ENCODE measurements around the gene KCP.

Gene KCP

DNA sequence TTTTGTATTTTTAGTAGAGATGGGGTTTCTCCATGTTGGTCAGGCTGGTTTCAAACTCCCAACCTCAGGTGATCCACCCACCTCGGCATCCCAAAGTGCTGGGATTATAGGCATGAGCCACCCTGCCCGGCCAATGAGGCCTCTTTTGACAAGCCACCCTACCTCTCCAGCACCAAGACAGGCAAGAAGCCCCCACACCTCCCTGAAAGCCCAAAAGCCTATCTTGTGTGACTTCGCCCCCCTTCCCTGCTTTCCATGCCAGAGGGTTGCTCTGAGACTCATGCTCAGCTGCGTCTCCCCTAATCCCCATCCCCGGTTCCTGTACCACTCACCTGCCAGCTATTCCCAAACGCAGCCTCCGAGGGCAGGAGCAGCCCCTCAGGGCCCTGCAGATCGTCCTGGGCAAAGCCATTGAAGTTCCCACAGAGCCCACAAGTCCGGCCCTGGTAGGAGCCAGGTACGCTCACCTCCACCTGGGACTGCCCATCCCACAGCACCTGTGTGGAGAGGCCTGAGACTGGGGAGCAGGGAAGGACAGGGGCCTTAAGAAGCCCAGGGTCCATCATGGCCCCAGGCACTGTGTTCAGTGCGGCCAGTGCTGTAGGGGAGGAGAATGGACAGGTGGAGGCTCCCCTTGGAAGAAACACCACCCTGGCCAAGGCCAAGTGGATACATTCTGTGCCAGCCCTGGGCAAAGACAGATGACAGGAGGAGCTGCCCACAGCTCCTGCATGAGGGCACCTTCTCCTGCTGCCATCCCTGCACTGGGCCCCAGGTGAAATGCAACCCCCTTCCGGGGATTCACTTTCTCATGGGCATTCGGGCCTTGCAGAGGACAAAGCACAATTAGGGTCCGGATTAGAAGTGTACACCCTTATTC lies 32.0 kb downstream of the KCP start:
- H3K9ac ChIP-seq (ENCODE audit: low read depth in 1 of 2, low read length in 2 of 2), result no peak overlapping the region
- no peaks in the 10 kb centered on the region for H3K9me3 ChIP-seq (ENCODE audit: control insufficient read depth in 1 of 2, low read length in 2 of 2)
- H3K27me3 ChIP-seq (ENCODE audit: control insufficient read depth in 1 of 2, insufficient read depth in 2 of 2, low read length in 2 of 2), result no peaks in the 10 kb centered on the region
- H3K4me3 ChIP-seq (ENCODE audit: low read depth in 1 of 2, low read length in 2 of 2), result no peak overlapping the region
- peaks cover 22 to 27% of the 10 kb centered on the region in 2 donors for H3K4me1 ChIP-seq (ENCODE audit: control insufficient read depth in 1 of 2, insufficient read depth in 2 of 2, low read length in 2 of 2)
- H3K27ac ChIP-seq (ENCODE audit: low read depth, low read length), result no peak overlapping the region
- no peaks in the 10 kb centered on the region for H3K36me3 ChIP-seq (ENCODE audit: control insufficient read depth in 1 of 2, insufficient read depth in 2 of 2, low read length in 2 of 2)

GRCh38 chr7:128877756-128878120 lies 32.8 kb downstream of the KCP start:
- no peak overlapping the region for H3K9ac ChIP-seq (ENCODE audit: low read depth in 1 of 2, low read length in 2 of 2)
- H3K9me3 ChIP-seq (ENCODE audit: control insufficient read depth in 1 of 2, low read length in 2 of 2), result no peaks in the 10 kb centered on the region
- H3K27ac ChIP-seq (ENCODE audit: low read depth, low read length), result no peak overlapping the region
- no peaks in the 10 kb centered on the region for H3K36me3 ChIP-seq (ENCODE audit: control insufficient read depth in 1 of 2, insufficient read depth in 2 of 2, low read length in 2 of 2)
- peaks cover 27 to 29% of the 10 kb centered on the region in 2 donors for H3K4me1 ChIP-seq (ENCODE audit: control insufficient read depth in 1 of 2, insufficient read depth in 2 of 2, low read length in 2 of 2)
- H3K4me3 ChIP-seq (ENCODE audit: low read depth in 1 of 2, low read length in 2 of 2), result no peak overlapping the region
- H3K27me3 ChIP-seq (ENCODE audit: control insufficient read depth in 1 of 2, insufficient read depth in 2 of 2, low read length in 2 of 2), result no peaks in the 10 kb centered on the region

DNA sequence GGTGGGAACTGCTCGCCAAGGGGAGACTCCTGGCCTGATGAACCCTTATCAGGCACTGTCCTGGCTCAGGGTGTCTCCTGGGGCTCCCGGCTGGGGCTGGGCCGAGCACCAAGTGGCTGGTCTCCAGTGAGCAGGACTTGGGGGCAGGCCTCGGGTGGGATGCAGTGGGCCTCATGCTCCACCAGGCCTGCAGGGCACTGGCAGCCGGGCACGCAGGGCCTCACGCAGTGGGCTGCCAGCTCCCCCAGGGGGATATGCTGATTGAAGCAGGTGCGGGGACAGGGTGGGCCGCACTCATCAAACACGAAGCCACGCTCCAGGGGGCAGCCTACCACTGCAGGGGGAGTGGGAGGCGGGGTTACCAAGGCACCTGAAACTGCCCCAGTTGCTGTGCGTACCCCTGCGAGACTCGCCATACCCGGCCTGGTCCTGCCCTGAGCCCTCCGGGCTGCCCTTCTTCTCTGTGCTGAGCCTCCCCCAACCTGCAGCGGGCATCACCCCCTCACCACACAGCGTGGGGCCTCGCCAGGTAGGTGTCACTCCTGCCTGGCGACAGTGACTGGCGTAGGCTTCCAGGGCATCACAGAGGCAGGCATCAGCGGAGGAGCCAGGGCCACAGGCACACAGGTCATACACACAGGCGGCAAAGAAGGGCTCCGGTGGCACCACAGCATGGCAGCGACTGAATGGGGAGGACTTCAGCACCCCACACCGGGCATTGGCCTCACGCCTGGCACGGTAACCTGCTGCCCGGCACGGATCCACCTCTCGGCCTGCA lies 33.3 kb downstream of the KCP start:
- Histone ChIP-seq H3K9me3 (ENCODE audit: control insufficient read depth in 1 of 2, low read length in 2 of 2) (no peaks in the 10 kb centered on the region), H3K9ac (ENCODE audit: low read depth in 1 of 2, low read length in 2 of 2) (no peak overlapping the region), H3K4me1 (ENCODE audit: control insufficient read depth in 1 of 2, insufficient read depth in 2 of 2, low read length in 2 of 2) (peaks cover 27 to 31% of the 10 kb centered on the region in 2 donors), H3K27me3 (ENCODE audit: control insufficient read depth in 1 of 2, insufficient read depth in 2 of 2, low read length in 2 of 2) (no peaks in the 10 kb centered on the region), H3K27ac (ENCODE audit: low read depth, low read length) (no peak overlapping the region), H3K4me3 (ENCODE audit: low read depth in 1 of 2, low read length in 2 of 2) (no peak overlapping the region), H3K36me3 (ENCODE audit: control insufficient read depth in 1 of 2, insufficient read depth in 2 of 2, low read length in 2 of 2) (no peaks in the 10 kb centered on the region)

DNA sequence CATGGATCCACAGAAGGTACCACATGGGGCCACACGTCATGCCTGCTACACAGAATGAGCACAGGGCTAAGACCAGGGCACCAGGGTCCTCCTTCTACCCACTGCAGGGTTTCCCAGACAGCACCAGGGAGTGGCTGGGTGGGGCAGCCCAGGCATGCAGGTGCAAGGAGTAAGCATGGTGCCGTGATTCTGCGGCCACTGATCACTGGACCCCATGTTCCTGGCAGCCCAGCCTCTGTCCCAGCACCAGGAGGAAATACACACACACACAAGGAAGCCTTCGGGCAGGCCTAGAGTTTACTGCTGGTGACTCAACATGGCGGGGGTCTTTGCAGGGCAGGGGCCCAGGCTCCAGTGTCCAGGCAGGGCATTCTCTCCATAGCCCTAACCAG lies 33.9 kb downstream of the KCP start:
- Histone ChIP-seq H3K27me3 (ENCODE audit: control insufficient read depth in 1 of 2, insufficient read depth in 2 of 2, low read length in 2 of 2) (no peaks in the 10 kb centered on the region), H3K27ac (ENCODE audit: low read depth, low read length) (no peak overlapping the region), H3K9me3 (ENCODE audit: control insufficient read depth in 1 of 2, low read length in 2 of 2) (no peaks in the 10 kb centered on the region), H3K4me1 (ENCODE audit: control insufficient read depth in 1 of 2, insufficient read depth in 2 of 2, low read length in 2 of 2) (peaks cover 27 to 31% of the 10 kb centered on the region in 2 donors), H3K36me3 (ENCODE audit: control insufficient read depth in 1 of 2, insufficient read depth in 2 of 2, low read length in 2 of 2) (no peaks in the 10 kb centered on the region), H3K4me3 (ENCODE audit: low read depth in 1 of 2, low read length in 2 of 2) (no peak overlapping the region), H3K9ac (ENCODE audit: low read depth in 1 of 2, low read length in 2 of 2) (no peak overlapping the region)

DNA sequence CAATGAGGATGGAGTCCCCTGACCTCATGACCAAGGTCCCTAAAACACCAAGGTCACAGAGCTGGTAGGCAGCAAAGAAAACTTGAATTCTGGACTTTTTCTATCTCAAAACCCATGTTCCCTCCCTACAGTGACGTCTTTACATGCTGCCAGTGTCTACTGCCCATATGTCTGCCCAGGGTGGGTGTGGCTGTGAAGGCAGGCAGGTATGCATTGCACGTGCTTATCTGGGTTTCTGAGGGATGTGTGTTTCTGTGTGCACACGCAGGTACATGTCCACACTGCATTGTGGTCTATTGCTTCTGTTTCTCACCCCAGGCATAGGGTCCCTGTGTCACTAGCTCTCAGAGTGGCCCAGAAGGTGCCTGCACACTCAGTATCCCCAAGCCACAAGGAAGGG lies 34.4 kb downstream of the KCP start:
- Histone ChIP-seq H3K36me3 (ENCODE audit: control insufficient read depth in 1 of 2, insufficient read depth in 2 of 2, low read length in 2 of 2) (no peaks in the 10 kb centered on the region), H3K4me3 (ENCODE audit: low read depth in 1 of 2, low read length in 2 of 2) (no peak overlapping the region), H3K9me3 (ENCODE audit: control insufficient read depth in 1 of 2, low read length in 2 of 2) (no peaks in the 10 kb centered on the region), H3K4me1 (ENCODE audit: control insufficient read depth in 1 of 2, insufficient read depth in 2 of 2, low read length in 2 of 2) (peaks cover 27 to 31% of the 10 kb centered on the region in 2 donors), H3K9ac (ENCODE audit: low read depth in 1 of 2, low read length in 2 of 2) (no peak overlapping the region), H3K27ac (ENCODE audit: low read depth, low read length) (no peak overlapping the region), H3K27me3 (ENCODE audit: control insufficient read depth in 1 of 2, insufficient read depth in 2 of 2, low read length in 2 of 2) (no peaks in the 10 kb centered on the region)

- no peaks in the 10 kb centered on the region for H3K9me3 ChIP-seq (ENCODE audit: control insufficient read depth in 1 of 2, low read length in 2 of 2)
- H3K36me3 ChIP-seq (ENCODE audit: control insufficient read depth in 1 of 2, insufficient read depth in 2 of 2, low read length in 2 of 2), result no peaks in the 10 kb centered on the region
- H3K27me3 ChIP-seq (ENCODE audit: control insufficient read depth in 1 of 2, insufficient read depth in 2 of 2, low read length in 2 of 2), result no peaks in the 10 kb centered on the region
- no peak overlapping the region for H3K9ac ChIP-seq (ENCODE audit: low read depth in 1 of 2, low read length in 2 of 2)
- H3K27ac ChIP-seq (ENCODE audit: low read depth, low read length), result no peak overlapping the region
- peaks cover 27 to 31% of the 10 kb centered on the region in 2 donors for H3K4me1 ChIP-seq (ENCODE audit: control insufficient read depth in 1 of 2, insufficient read depth in 2 of 2, low read length in 2 of 2)
- H3K4me3 ChIP-seq (ENCODE audit: low read depth in 1 of 2, low read length in 2 of 2), result no peak overlapping the region
Observed at GRCh38 chr7:128875523-128875948, 35.0 kb downstream of the KCP start.

GRCh38 chr7:128874140-128875031 lies 36.1 kb downstream of the KCP start:
- Histone ChIP-seq H3K27me3 (ENCODE audit: control insufficient read depth in 1 of 2, insufficient read depth in 2 of 2, low read length in 2 of 2) (no peaks in the 10 kb centered on the region), H3K27ac (ENCODE audit: low read depth, low read length) (no peak overlapping the region), H3K36me3 (ENCODE audit: control insufficient read depth in 1 of 2, insufficient read depth in 2 of 2, low read length in 2 of 2) (no peaks in the 10 kb centered on the region), H3K4me3 (ENCODE audit: low read depth in 1 of 2, low read length in 2 of 2) (peak overlapping the region; percentile 35 to 55), H3K9ac (ENCODE audit: low read depth in 1 of 2, low read length in 2 of 2) (peak overlapping the region in 1 of 2 donors; percentile 60), H3K4me1 (ENCODE audit: control insufficient read depth in 1 of 2, insufficient read depth in 2 of 2, low read length in 2 of 2) (peaks cover 31 to 33% of the 10 kb centered on the region in 2 donors), H3K9me3 (ENCODE audit: control insufficient read depth in 1 of 2, low read length in 2 of 2) (no peaks in the 10 kb centered on the region)

DNA sequence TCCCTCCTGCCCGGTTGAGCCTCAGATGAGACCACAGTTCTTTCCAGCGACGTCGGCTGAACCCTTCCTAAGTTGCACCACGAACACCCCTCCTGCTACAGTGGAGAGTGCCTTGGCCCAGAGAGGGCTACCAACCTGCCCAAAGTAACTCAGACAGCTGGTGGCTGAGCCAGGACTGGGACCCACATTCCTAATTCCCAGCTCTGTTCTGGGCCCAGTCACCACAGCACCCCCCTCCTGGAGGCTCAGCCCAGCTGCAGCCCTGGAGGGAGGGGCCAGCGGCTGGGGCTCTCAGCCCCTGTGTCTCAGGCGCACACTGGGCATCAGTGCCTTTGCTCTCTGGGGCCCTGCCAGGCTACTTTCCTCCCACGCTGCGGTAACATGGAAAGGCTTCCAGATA lies 37.3 kb downstream of the KCP start:
- Histone ChIP-seq H3K27ac (ENCODE audit: low read depth, low read length) (no peak overlapping the region), H3K27me3 (ENCODE audit: control insufficient read depth in 1 of 2, insufficient read depth in 2 of 2, low read length in 2 of 2) (no peaks in the 10 kb centered on the region), H3K9me3 (ENCODE audit: control insufficient read depth in 1 of 2, low read length in 2 of 2) (no peaks in the 10 kb centered on the region), H3K9ac (ENCODE audit: low read depth in 1 of 2, low read length in 2 of 2) (no peak overlapping the region), H3K36me3 (ENCODE audit: control insufficient read depth in 1 of 2, insufficient read depth in 2 of 2, low read length in 2 of 2) (no peaks in the 10 kb centered on the region), H3K4me3 (ENCODE audit: low read depth in 1 of 2, low read length in 2 of 2) (peak overlapping the region in 1 of 2 donors; percentile 16), H3K4me1 (ENCODE audit: control insufficient read depth in 1 of 2, insufficient read depth in 2 of 2, low read length in 2 of 2) (peaks cover 40 to 41% of the 10 kb centered on the region in 2 donors)

DNA sequence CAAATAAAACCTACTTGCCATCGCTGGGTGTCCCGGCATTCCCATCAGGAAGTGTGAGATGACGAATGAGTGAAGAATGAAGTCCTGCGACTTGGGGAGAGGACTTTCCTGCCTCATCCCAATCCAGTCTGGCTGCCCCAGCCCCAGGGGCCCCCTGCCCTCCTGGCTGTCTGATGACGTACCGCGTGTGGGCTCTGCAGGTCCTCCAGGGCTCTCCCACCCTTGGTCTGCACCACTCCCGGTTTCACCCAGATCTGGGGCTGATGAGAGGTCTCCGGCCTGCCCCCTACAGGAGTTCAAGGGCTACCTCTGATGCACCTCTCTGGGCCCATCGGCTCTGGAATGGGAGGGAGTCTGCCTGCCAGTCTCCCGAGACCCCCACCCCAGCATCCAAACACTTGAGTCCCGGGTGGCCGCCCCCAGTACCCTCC lies 38.1 kb downstream of the KCP start:
- Histone ChIP-seq H3K36me3 (ENCODE audit: control insufficient read depth in 1 of 2, insufficient read depth in 2 of 2, low read length in 2 of 2) (no peaks in the 10 kb centered on the region), H3K9ac (ENCODE audit: low read depth in 1 of 2, low read length in 2 of 2) (no peak overlapping the region), H3K27ac (ENCODE audit: low read depth, low read length) (no peak overlapping the region), H3K4me3 (ENCODE audit: low read depth in 1 of 2, low read length in 2 of 2) (no peak overlapping the region), H3K9me3 (ENCODE audit: control insufficient read depth in 1 of 2, low read length in 2 of 2) (no peaks in the 10 kb centered on the region), H3K27me3 (ENCODE audit: control insufficient read depth in 1 of 2, insufficient read depth in 2 of 2, low read length in 2 of 2) (no peaks in the 10 kb centered on the region), H3K4me1 (ENCODE audit: control insufficient read depth in 1 of 2, insufficient read depth in 2 of 2, low read length in 2 of 2) (peaks cover 44 to 47% of the 10 kb centered on the region in 2 donors)

All from duodenal mucosa (tissue), 2 donors.